ENCODE results near the gene GDPD4. TPM values are rescaled to one million over a fixed set of nuclear protein-coding genes. Genes with fewer than 3 reads are reported as not detected.

The GDPD4 gene
- total and polyA plus RNA-seq, 2 of the 4 experiments (the other 2 are of a cell fraction) = not detected

GRCh38 chr11:77205467-77206263 lies 95.8 kb downstream of the GDPD4 start:
- POLR2A ChIA-PET (ENCODE audit: unreplicated experiment) = interaction anchor here (0.6 kb wide), 1 partner anchor 423 kb away, joined by 3 read pairs; no protein-coding TSS in a partner anchor
- TF ChIP-seq RFX5 (IDR thresholded peaks at IDR 0.05; ENCODE audit: low read depth, low read length) (no peak), SMC3 (IDR thresholded peaks at IDR 0.05; ENCODE audit: low read depth, low read length) (no peak), RAD21 (IDR thresholded peaks at IDR 0.05; ENCODE audit: low read length) (no peak), POLR2A (IDR thresholded peaks at IDR 0.05; ENCODE audit: low read depth, low read length) (no peak), BHLHE40 (IDR thresholded peaks at IDR 0.05; ENCODE audit: low read depth, low read length) (no peak), RCOR1 (IDR thresholded peaks at IDR 0.05; ENCODE audit: insufficient replicate concordance, low read length) (no peak), ELK1 (IDR thresholded peaks at IDR 0.05; ENCODE audit: borderline replicate concordance, low read depth, low read length) (no peak), CEBPB (IDR thresholded peaks at IDR 0.05; ENCODE audit: low read depth, low read length) (no peak), USF2 (IDR thresholded peaks at IDR 0.05; ENCODE audit: low read depth, low read length) (no peak), FOS (IDR thresholded peaks at IDR 0.05; ENCODE audit: low read depth, low read length) (no peak), CHD1 (IDR thresholded peaks at IDR 0.05; ENCODE audit: low read depth, low read length) (no peak), MXI1 (IDR thresholded peaks at IDR 0.05; ENCODE audit: borderline replicate concordance, low read depth, low read length) (no peak), MAZ (IDR thresholded peaks at IDR 0.05; ENCODE audit: borderline replicate concordance, low read depth, low read length) (no peak), NFE2L2 (IDR thresholded peaks at IDR 0.05; ENCODE audit: low read depth, low read length) (no peak), MAFK (IDR thresholded peaks at IDR 0.05; ENCODE audit: low read depth, low read length) (no peak)

More at GRCh38 chr11:77205467-77206263, 95.8 kb downstream of the GDPD4 start:
- DNase-seq (no peak), ATAC-seq (ENCODE audit: low read depth) (no peak)
- Histone ChIP-seq H2BK15ac (ENCODE audit: low read depth, low read length) (no peak overlapping the region), H3K9me3 (ENCODE audit: control insufficient read depth, insufficient read depth, low read length) (no peaks in the 10 kb centered on the region), H3K4ac (ENCODE audit: low read depth, low read length) (no peak overlapping the region), H2AFZ (replicated peaks; ENCODE audit: low read length, poor library complexity) (no peak overlapping the region), H3K4me1 (ENCODE audit: control insufficient read depth, insufficient read depth, low read length) (no peaks in the 10 kb centered on the region), H3K14ac (replicated peaks; ENCODE audit: low read depth, low read length) (no peak overlapping the region), H3K9ac (ENCODE audit: low read depth, low read length) (no peak overlapping the region), H3K79me1 (ENCODE audit: low read depth in 1 of 2, low read length in 2 of 2) (no peaks in the 10 kb centered on the region), H4K5ac (ENCODE audit: low read depth, low read length) (no peak overlapping the region), H3K36me3 (ENCODE audit: control insufficient read depth, insufficient read depth, low read length) (no peaks in the 10 kb centered on the region), H3K9me1 (ENCODE audit: insufficient read depth, low read length) (no peaks in the 10 kb centered on the region), H3K18ac (ENCODE audit: low read depth, low read length) (no peak overlapping the region), H2BK20ac (ENCODE audit: low read depth, low read length) (no peak overlapping the region), H3K4me3 (ENCODE audit: insufficient read depth, low read depth, low read length) (no peak overlapping the region), H2AK5ac (ENCODE audit: low read depth, low read length) (no peak overlapping the region), H4K8ac (ENCODE audit: low read depth in 2 of 2, low read length in 2 of 2) (no peak overlapping the region), H3K56ac (ENCODE audit: extremely low read depth, insufficient read depth, low read length) (no peak overlapping the region), H3K27ac (ENCODE audit: insufficient read depth, low read length) (no peak overlapping the region), H3K4me2 (ENCODE audit: low read depth, low read length) (no peak overlapping the region), H4K20me1 (ENCODE audit: insufficient read depth, low read length) (no peaks in the 10 kb centered on the region), H2BK5ac (ENCODE audit: low read depth, low read length, poor library complexity, severe bottlenecking) (no peak overlapping the region), H2BK120ac (ENCODE audit: low read depth, low read length) (no peak overlapping the region), H4K91ac (ENCODE audit: insufficient read depth, low read depth, low read length) (no peak overlapping the region), H2AK9ac (replicated peaks; ENCODE audit: low read depth, low read length, poor library complexity) (no peak overlapping the region), H3K27me3 (ENCODE audit: control insufficient read depth, insufficient read depth, low read length) (peaks cover 11% of the 10 kb centered on the region), H3K23ac (ENCODE audit: low read depth, low read length) (no peak overlapping the region)
- CTCF ChIA-PET = interaction anchor here (1.0 kb wide), 1 partner anchor 10 kb away, joined by 3 read pairs; no protein-coding TSS in a partner anchor
- in situ Hi-C loops (cut with MboI; ENCODE audit: low sequenced_read_pairs) = no loop called here
- no TSS peak for BruUV-seq (replicated peaks)
- intact Hi-C loops (cut with micrococcal nuclease) = no loop called here
- WGBS, 2 experiments (ENCODE audit: extremely low coverage in 2 of 2, insufficient read length in 1 of 2) = 89% methylated on average over 13 of the region's 30 CpGs; no CpG with 5 or more reads in 1 of the 2 experiments
- dilution Hi-C loops (cut with HindIII; ENCODE audit: low sequenced_read_pairs, unreplicated experiment) = no loop called here
